OCI-LY7 (cell line): ENCODE results near the gene PKD1L1.

Experiments used
- EZH2phosphoT487 ChIP-seq: fragments of 200-600 bp; sonication (generic); IDR thresholded peaks from 2 replicates; pipeline ENCODE4 v1.6.1; 2018; ENCODE audit warnings: low read depth, borderline replicate concordance, mild to moderate bottlenecking, mixed run types, antibody characterized with exemption, low read length, moderate library complexity, mixed read lengths
- TF ChIP-seq, protein P1 (sequence below): fragments of 200-600 bp; sonication (generic); conservative IDR thresholded peaks from 2 replicates; pipeline ENCODE4 v1.5.1; 2014; ENCODE audit warnings: mild to moderate bottlenecking, antibody characterized with exemption, low read length, moderate library complexity, mixed read lengths

DNA sequence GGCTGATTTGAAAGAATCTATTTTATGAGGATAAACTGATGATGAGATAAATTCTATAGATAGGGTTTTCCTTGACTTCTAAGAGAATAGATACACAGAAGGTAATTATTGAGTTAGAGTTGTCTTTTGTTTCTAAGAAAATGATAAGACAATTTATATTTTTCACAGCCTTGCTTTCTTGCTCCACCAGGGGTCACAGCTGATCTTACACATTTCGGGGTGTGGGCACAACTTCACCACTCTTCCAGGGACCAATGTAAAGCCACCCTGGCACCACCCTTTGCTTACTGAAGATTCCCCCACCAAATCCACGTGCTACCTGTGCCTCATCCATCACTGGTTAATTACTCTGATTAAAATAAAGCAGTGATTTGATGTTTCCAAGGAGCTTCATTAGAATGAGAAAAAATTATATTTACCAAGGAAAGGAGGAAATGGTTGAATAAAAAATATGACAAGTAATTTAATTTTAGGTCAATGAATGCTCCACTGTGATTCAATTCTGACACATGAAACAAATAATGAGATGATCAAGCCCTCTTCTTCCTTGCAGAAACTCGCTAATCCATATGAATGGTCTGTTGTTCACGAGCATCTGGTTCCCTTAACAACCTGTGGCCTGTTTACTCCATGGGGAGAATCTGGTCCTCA, 189.1 kb downstream of the PKD1L1 start:
- TF ChIP-seq, protein P1, sequence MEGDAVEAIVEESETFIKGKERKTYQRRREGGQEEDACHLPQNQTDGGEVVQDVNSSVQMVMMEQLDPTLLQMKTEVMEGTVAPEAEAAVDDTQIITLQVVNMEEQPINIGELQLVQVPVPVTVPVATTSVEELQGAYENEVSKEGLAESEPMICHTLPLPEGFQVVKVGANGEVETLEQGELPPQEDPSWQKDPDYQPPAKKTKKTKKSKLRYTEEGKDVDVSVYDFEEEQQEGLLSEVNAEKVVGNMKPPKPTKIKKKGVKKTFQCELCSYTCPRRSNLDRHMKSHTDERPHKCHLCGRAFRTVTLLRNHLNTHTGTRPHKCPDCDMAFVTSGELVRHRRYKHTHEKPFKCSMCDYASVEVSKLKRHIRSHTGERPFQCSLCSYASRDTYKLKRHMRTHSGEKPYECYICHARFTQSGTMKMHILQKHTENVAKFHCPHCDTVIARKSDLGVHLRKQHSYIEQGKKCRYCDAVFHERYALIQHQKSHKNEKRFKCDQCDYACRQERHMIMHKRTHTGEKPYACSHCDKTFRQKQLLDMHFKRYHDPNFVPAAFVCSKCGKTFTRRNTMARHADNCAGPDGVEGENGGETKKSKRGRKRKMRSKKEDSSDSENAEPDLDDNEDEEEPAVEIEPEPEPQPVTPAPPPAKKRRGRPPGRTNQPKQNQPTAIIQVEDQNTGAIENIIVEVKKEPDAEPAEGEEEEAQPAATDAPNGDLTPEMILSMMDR: peak; percentile 65
- TF ChIP-seq EZH2phosphoT487: no peak
